Dermis microvascular lymphatic vessel endothelial cell (primary cell): ENCODE data around the gene TPX2. TPM values are rescaled to one million over a fixed set of nuclear protein-coding genes. Genes with fewer than 3 reads are reported as not detected.

Source experiments
- DNase-seq, 2 donors: peaks; one replicate each; pipeline versions ENCODE4 v3.0.0 to v3.0.0-alpha.2; 2010; ENCODE audit warnings: low read depth in 2 of 2
- total RNA-seq: library from RNA; depleted of rRNA; stranded (reverse); fragments of >200 nt; gene quantifications from 2 replicates; pipeline ENCODE4 v1.2.1, GENCODE V29; 2014

The TPX2 gene
- total RNA-seq, 1 donor from 2014 or later = 28.5 TPM

GRCh38 chr20:31759836-31760518 lies 20.9 kb downstream of the TPX2 start:
- no peak for DNase-seq

- no peak for DNase-seq
These were observed 21.6 kb downstream of the TPX2 start for GRCh38 chr20:31760519-31761240.

- no peak for DNase-seq
These were observed 25.7 kb downstream of the TPX2 start for GRCh38 chr20:31764641-31765305.

- no peak for DNase-seq
These were observed 28.7 kb downstream of the TPX2 start for GRCh38 chr20:31767805-31768204.

- DNase-seq = no peak
These were observed 30.6 kb downstream of the TPX2 start for GRCh38 chr20:31769681-31770080.

- no peak for DNase-seq
These were observed 31.2 kb downstream of the TPX2 start for GRCh38 chr20:31770243-31770642.

GRCh38 chr20:31774408-31774807 lies 35.3 kb downstream of the TPX2 start:
- DNase-seq = no peak

GRCh38 chr20:31780839-31781238 lies 41.7 kb downstream of the TPX2 start:
- DNase-seq = no peak

GRCh38 chr20:31781945-31782344 lies 42.9 kb downstream of the TPX2 start:
- no peak for DNase-seq

- DNase-seq = no peak
These were observed 45.4 kb downstream of the TPX2 start for GRCh38 chr20:31784354-31785044.

GRCh38 chr20:31785089-31785488 lies 46.0 kb downstream of the TPX2 start:
- no peak for DNase-seq

- no peak for DNase-seq
These were observed 49.5 kb downstream of the TPX2 start for GRCh38 chr20:31788578-31788977.

GRCh38 chr20:31790401-31790800 lies 51.3 kb downstream of the TPX2 start:
- no peak for DNase-seq

- DNase-seq = no peak
These were observed 58.3 kb downstream of the TPX2 start for GRCh38 chr20:31797364-31797763.

GRCh38 chr20:31801508-31801907 lies 62.4 kb downstream of the TPX2 start:
- DNase-seq = no peak

GRCh38 chr20:31803552-31804291 lies 64.6 kb downstream of the TPX2 start:
- no peak for DNase-seq

- peak; percentile 16 to 40 for DNase-seq
These were observed 67.7 kb downstream of the TPX2 start for GRCh38 chr20:31806564-31807355.

GRCh38 chr20:31808481-31808880 lies 69.4 kb downstream of the TPX2 start:
- no peak for DNase-seq

- no peak for DNase-seq
These were observed 70.6 kb downstream of the TPX2 start for GRCh38 chr20:31809661-31810060.

GRCh38 chr20:31811198-31811597 lies 72.1 kb downstream of the TPX2 start:
- no peak for DNase-seq
